ENCODE results near the gene NRTN.

- TF ChIP-seq POLR2A (IDR thresholded peaks at IDR 0.05): no peak
- TF ChIP-seq CTCF (IDR thresholded peaks at IDR 0.05): no peak
Measured at GRCh38 chr19:5804516-5805461, at the start of gene NRTN.

Data from adrenal gland (tissue), 5 donors.